Activated T-cell treated with anti-CD3 and anti-CD28 coated beads, Interleukin-2, amount 50 U/mL, for 48 hours (primary cell): Measurements from ENCODE around the gene ESPN.

Experiments
- DNase-seq, 2 experiments: peaks; one replicate each; pipeline ENCODE4 v3.0.0-alpha.2; 2020

Gene ESPN

DNA sequence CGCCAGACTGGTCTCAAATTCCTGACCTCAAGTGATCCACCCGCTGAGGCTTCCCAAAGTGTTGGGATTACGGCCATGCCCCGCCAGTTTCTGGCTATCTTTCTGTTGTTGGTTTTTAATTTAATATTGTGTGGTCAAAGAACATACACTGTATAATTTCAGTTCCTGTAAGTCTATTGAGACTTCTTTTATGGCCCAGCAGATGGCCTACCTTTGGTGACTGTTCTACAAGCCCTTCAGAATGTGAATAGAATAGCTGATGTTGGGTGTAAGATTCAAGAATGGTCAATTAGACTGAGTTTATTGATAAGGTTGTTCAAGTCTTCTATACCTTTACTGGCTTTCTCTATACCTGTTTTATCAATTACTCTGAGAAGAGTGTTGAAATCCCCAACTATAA is 15.5 kb upstream of the ESPN start:
- DNase-seq = no peak

DNA sequence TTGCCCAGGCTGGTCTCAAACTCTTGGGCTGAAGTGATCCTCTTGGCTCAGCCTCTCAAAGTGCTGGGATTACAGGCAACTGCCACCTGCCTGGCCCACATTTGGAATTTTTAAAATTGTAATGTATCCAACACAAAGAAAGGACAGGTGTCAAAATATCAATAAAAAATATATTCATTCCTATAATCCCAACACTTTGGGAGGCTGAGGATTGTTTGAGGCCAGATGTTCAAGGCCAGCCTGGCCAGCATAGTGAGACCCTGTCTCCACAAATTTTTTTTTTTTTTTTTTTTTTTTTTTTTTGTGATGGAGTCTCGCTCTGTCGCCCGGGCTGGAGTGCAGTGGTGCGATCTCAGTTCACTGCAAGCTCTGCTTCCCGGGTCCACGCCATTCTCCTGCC is 14.8 kb upstream of the ESPN start:
- no peak for DNase-seq

DNA sequence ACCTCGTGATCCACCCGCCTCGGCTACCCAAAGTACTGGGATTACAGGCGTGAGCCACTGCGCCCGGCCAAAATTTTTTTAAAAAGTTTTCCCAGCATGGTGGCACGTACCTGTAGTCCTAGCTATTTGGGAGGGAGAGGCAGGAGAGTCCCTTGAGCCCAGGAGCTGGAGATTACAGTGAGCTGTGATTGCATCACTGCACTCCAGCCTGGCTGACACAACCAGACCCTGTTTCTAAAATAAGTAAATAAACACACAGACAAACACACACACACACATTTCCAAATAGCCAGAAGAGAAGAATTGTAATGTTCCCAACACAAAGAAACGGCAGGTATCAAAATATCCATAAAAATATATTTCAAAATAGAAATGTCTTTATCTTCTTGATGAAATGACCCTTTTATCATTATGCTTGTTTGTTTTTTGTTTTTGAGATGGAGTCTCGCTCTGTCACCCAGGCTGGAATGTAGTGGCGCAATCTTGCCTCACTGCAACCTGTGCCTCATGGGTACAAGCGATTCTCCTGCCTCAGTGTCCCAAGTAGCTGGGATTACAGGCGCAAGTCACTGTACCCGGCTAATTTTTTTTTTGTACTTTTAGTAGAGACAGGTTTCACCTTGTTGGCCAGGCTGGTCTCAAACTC is 14.2 kb upstream of the ESPN start:
- DNase-seq = no peak

DNA sequence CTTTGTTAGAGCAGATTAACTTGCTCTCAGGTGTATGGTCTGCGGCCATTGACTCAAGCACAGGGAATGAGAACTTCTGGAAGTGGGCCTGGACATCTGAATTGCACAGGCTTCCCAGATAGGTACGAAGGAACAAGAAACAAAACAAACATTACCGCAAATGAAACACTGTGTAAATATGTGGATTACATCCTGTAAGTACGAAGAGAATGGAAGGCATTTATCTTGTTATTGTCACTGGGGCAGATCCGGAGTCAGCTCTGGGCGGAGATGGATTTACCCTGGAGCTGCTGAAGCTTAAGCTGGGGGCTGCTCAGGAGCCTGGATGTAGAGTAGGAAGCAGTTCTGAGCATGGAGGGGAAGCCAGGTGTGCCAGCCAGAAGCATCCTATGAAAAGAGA is 11.7 kb upstream of the ESPN start:
- DNase-seq = no peak

DNA sequence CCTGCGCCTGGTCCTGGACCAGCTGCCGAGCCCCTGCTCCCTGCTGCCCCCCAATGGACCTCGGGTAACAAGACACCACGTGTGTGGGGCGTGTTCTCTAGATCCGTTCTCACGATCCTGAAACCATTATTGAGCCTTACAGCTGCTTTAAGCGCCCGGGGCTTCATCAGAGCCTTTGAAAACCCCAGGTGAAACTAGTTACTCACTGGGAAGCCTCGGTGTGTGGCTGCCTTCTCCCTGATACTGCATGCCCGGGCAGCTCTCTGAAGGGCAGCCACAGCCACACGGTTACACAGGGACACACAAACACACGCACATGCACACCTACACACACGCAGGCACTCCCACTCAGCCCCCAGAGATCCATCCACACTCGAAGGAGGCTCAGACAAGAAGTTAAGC is 10.1 kb upstream of the ESPN start:
- peak; percentile 64 to 71 for DNase-seq

DNA sequence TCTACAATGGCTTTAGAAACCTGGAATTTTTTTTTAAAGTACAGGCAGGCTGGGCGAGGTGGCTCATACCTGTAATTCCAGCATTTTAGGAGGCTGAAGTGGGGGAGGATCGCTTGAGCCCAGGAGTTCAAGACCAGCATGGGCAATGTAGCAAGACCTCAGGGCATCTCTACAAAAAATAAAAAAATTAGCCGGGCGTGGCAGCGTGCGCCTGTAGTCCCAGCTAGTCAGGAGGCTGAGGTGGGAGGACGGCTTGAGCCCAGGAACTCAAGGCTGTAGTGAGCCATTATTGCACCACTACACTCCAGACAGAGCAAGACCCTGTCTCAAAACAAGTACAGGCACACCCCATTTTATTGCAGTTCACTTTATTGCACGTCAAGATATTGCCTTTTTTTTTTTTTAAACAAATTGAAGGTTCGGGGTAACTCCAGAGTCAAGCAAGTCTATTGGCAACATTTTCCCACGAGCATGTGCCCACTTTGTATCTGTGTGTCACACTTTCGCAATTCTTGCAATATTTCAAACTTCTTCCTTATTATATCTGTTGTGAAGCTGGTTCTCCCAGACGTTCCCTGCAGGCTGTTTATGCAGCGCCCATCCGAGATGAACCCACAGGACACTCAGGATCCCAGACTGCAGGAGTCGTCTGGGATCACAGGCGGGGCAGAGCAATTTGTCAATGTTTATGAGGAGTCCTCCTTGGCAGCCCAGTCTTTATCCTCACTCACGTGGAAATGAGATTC is 9.5 kb upstream of the ESPN start:
- no peak for DNase-seq

DNA sequence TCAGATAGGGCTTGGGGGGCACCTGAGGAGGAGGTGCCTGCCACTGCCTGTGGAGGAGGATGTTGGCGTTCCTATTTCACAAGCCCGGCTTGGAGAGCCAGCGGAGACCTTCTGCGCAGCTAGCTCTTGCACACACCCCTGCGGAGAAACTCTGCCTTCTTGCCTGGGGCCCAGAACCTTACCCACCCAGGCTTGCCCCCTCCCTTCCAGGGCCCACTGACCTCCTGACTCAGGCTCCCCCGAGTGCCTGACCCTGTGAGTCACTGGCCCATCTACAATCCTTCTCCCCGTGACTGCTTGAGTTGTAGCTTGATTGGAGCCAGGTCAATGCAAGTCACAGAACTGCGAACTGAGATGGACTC is 8.3 kb upstream of the ESPN start:
- no peak for DNase-seq

DNA sequence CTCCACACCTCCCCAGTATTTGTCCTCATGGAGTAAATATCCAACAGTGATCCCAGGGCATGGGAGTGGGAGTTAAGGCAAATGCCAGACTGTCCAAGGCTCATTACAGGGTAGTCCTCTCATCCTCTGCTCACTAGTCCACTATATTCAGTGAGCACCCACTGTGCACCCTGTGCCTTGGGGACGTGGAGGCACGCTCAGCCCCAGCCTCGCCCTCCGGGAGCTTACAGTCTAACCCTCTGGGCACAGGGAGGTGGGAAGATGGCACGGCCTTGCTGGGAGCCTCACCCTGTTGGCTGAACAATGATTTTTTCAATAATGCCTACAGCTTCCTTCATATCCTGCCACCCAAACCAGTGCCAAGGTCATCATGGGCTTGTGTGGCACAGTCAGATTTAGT is 7.7 kb upstream of the ESPN start:
- no peak for DNase-seq

DNA sequence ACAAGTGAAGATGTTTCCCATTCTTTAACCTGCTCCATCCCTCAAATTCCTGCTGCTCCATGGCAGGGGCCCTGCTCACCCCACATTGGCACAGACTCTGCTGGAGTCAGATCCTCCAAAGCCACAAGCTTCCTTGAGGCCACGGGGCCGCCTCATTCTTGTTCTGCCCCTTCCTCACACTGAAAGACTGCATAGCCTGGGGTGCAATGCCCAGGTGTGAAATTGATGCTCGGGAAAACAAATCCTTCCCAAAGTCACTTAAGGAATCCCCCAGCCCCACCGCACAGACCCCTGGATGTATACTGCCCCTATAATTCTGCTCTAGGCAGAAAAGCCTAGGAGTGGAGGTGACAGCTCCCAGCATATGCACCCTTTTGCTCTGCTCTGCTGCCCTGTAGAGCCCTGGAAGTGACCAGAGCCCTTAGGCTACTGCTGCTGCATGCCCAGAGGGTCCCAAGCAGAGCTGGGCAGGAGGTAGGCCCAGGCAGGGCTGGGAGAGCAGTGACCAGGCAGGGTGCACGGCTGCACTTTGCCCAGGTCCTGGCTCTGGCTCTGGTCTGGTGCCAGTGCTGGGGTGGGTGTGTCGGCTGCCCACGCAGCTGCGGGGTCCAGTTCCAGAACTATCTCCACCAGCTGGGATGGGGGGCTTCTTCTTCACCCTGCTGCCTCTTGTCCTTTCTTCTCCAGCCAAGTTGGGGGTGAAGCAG is 6.5 kb upstream of the ESPN start:
- DNase-seq = no peak

DNA sequence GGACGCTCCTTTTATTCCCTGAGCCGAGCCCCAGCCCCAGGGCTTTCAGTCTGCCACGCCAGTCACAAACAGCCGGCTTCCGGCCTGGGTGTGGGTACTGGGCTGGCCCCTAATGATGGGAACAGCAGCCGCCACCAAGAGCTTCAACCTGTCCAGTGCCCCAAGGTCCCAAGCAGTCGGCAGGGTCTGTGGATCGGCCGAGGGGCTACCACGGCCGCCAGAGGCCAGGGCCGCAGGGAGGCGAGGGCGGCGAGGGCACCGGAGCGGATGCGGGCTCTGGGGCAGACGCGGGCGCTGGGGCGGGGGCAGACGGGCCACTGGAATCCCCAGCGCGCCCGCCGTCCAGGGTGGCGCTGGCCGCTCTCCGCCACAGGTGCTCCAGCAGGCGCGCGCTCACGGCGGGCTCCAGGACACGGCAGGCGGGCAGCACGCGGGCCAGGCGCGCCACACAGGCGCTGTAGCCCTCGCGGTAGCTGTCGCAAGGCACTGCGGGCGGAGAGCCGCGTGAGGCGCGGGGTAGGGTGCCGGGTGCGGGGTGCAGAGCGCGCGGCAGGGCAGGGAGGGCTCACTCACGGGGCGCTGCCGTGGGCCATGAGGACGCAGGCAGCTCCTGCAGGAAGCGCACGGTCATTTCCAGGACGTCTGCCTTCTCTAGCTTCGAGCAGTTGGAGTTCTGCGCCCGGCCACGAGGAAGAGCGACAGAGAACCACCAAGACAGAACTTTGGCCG is 5.7 kb upstream of the ESPN start:
- DNase-seq = no peak

DNA sequence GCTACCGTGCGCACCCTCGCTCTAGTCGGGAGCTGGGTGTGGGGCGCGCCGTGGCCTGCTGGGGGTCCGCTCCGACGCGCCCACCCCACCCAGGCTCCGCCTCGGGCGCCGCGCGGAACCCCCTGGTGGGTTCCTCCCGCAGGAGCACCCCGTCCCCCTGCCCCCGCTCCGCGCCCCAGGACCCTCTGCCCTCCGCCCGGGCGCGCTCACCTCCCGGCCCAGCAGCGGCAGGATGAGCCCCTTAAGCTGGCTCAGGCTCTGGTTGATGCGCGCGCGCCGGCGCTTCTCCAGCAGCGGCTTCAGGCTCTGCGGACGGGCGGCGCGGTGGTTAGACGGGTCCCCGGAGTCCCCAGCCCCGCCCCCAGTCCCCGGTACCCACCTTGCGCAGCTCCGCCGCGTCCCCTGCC is 5.2 kb upstream of the ESPN start:
- peak in 1 of 2 experiments; percentile 35 for DNase-seq

DNA sequence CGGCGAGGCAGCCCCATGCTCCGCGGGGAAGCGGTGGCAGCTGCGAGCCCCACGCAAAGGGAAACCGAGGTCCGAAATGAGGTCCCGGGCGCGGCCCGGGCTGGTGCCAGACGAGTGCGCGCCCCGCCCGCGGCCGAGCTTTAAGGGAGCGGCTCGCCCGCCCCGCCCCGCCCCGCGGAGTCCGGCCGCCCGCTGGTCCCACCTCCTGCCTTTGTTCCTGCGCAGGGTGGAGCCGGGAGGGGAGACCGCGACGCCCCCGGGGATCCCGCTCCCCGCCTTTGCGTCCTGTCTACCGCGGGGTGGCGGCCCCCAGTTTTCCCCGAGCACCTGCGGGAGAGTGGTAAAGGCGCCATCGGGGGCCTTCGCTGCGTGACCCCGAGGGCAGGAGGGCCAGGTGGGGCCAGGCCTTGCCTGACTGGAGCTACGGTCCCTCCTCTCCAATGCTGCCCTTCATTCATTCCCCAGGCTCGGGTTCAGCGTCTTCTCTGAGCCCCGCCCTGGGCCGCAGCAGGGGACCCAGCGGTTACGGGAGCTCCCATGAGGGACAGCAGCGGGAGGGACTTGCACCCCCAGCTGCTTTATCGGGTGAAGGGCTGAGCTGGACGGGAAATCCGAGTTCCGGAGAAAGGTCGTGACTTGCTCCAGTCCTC is 4.6 kb upstream of the ESPN start, which contains the start of gene HES2:
Gene HES2, minus strand, starts transcription at position 116 of the 650 bp plus-strand sequence. Its CDS starts 99 bp downstream, at position 17.
- peak in 1 of 2 experiments; percentile 38 for DNase-seq

DNA sequence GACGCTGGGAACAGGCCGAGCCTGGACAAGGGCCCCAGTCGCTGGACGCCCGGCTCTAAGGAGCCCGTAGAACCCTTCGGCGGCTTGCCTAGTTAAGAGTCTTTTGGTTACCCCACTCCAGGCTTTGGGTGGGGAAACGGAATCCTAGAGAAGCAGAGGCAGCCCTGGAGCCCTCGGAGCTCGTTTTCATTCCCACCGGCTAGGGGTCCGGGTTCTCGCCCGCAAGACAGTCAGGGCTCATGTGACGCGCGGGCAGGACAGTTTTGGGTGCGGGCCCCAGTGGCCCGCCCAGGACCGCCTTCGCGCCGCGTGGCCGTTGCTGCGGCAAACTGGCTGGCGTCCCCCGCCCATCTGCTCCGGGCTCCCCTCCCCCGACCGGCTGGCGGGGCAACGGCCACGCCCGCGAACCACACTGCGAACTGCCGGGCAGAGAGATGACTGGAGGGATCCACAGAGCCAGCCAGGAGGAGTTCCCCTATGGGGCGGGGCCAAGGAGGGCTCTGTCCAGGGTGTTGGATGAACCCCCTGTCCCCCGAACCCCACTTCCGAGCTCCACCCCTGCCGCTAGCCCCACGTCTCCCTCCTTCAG is 4.0 kb upstream of the ESPN start:
- no peak for DNase-seq

DNA sequence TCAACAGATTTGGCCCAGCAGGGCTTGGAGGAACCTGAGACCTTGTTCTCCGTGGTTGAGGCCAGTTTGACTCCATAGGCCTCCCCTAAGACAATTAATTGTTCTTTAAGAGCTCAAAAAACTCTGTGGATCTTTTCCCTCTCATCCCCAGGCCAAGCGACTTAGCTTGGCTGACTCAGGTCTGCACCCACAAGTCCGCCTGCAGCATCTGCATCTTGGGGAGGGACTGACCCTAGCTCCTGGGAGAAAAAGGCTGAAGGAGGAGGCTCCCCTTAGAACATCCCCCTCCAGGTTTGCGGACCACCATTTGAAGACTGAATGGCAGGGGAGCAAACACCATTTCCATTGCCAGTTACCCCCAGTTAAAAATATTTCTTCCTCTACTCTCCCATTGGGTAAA is 3.3 kb upstream of the ESPN start:
- DNase-seq = no peak

DNA sequence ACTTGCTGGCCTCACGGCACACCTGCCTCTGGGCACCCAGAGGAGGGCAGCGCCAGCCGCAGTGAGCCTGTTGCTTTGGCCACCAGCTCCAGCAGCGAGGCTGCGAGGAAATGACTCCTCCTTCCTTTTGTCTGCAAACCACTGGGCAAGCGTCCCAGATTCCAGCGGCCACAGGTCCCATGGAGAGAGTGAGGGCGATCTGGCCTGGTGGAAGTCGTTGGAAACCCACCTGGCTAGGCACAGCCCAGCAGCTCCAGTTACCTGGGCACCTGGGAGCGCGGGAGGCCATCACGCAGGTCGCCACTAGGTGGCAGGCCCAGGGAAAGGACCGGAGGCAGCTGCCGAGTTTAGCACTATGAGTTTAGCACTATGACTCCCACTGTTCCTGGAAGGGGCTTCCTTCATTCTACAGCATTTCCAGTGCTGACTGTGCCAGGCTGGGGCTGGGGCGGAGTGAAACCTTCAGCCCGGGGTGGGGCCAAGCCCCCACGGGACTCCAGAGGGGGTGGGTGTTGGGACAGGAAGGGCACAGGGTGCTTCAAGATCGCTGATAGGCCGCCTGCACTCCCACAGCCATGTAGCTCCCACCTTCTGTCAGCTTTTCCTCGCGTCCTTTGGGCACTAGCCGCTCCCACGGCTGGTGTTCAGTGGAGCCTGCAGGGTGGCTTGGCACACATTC is 1.1 kb upstream of the ESPN start:
- DNase-seq = peak; percentile 84 to 85

DNA sequence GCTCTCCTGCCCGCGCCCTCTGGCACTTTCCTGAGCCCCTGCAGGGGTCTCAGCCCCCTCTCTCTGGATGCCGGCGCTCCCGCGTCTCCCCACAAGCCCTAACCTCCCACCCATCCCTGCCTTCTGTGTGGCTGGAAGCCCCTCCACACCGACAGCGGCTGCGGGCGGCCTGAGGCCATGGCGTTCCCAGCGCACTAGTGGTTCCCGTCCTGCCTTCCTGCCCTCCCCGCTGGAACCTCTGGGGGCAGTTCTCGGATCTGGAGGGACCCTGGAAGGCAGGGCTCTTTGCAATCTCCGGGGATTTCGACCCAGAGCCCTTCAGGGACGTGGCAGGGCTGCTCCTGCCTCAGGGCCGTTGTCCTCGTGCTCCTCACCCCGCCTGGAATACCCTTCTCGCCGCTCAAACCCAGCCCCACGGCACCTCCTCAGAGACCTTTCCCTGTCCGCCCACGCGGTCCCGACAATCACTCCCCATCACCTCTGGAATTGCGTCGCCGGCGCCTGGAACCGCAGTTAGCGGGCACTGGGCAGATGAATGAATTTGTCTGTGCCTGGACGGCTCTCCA is 493 bp upstream of the ESPN start:
- no peak for DNase-seq

DNA sequence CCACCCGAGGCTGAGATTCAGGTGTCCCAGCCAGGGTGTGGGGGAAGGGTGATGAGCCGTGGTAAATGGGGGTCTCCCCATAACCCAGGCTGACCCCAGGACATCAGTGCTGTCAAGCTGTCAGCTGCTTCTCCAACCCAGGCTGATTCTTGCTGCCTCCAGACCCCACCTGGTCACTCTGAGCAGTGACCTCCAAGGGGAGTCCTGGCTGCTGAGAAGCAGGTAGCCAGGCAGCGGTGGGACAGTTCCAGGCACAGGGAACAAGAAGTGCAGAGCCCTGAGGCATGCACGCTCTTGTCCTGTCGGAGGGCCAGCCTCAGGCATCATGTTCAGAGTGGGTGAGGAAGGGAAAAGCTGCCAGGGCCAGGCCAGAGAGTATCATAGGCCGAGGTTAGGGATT is 1.1 kb downstream of the ESPN start:
- no peak for DNase-seq

DNA sequence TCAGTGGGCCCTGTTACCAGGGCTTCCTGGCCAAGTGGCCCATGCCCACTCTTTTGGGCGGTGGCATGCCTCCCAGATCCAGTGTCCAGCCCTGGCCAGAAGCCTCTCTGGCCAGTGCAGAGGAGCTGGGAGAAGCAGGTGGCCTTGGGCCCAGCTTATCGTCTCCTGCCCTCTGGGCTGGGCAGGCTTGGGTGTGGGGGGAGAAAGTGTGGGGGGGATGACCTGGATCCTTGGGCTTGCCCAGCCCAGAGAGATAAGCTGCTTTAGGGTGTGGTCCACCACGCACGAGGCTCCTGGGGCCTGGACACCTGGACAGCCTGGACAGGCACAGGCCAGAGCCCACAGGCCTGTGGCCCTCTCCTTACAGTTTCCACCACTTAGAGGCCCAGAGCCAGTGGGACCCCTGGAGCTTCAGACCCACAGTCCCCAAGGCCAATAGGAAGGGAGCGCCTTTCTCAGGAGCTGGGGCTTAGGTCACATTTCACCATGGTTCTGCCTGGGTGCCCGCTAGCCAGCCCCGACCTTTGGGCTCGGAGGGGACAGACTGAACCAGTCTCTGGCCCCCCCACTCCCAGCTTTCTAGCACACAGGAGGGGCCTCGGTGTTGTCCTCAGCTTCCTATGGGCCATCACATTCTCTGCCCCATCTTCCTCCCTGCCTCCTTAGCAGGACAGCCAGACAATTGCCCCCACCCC is 1.8 kb downstream of the ESPN start:
- no peak for DNase-seq

DNA sequence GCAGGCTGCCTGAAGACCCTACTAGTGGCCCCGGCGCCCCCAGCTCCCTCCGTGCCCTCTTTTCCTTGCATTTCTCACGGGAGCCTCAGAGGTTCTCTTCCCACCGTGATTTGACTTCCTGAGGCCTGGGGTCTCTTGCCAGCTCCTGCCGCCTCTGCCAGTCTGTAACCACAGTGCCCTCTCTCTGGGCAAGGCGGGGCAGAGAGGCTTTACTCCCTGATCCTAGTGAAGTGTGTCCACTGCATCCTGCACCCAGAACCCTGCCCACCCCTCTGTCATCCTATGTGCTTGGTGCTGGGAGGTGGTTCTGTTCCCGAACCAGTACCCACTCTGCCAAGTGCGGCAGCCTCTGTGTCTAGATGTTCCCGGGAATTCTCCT is 2.4 kb downstream of the ESPN start:
- DNase-seq = no peak

DNA sequence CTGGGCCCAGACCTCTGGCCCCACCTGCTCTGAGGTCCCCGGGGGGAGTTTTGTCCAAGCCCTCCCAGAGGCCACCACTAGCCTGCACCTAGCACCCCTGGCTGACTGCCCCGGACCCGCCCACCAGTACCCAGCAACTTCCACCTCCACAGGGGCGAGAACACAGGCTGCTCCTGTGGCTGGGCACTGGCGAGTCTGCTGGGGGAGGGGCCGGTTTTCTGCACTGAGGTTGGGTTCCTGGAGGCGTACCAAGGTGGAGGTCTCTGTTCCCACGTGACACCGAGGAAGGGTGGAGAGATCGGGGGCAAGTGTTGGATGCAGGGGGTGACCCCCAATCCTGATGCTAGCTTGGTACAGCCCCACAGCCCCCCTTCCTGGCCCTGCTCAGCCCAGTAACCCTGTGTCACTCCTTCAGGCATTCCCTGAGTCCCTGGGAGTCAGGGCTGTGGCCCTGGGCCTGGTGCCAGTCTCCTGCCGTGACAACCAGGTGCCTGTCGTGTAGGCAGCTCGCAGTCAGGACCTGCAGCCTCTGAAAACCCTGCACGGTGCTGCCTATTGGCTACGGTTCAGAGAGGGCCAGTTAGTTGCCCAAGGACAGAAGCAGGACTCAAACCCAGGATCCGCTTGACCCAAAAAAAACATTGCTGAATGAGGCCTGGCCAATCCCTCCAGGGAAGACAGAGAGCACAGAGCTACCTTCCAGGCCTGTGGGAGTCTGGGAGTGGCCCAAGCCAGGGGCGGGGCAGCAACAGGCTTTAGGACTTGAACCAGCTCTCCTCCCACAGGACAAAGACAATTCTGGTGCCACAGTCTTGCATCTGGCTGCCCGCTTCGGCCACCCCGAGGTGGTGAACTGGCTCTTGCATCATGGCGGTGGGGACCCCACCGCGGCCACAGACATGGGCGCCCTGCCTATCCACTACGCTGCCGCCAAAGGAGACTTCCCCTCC is 3.1 kb downstream of the ESPN start:
- DNase-seq = no peak
